Measurements from ENCODE around the gene GABRA1.

Gene GABRA1

DNA sequence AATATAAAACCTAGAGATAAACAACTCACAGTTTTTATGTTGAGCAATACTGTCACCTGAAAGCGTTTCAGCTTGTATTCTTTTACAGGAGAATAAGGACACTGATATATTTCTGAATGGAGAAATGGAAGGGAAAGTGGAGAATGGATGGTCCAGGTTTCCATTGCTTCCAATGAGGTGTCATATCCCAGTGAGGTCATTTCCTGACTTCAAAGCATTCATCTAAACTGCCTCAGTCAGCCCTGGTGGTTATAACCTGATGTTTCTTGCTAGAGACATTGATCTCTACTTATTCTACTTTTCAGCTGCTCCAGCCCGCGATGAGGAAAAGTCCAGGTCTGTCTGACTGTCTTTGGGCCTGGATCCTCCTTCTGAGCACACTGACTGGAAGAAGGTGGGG lies 2.6 kb downstream of the GABRA1 start:
- peaks cover 23% of the 10 kb centered on the region for H3K27me3 ChIP-seq (ENCODE audit: insufficient read depth, poor library complexity, severe bottlenecking)
- no peaks in the 10 kb centered on the region for H3K4me1 ChIP-seq (ENCODE audit: insufficient read depth, poor library complexity, severe bottlenecking)
- H3K9me3 ChIP-seq (ENCODE audit: severe bottlenecking): no peaks in the 10 kb centered on the region
- H3K4me3 ChIP-seq (ENCODE audit: severe bottlenecking): no peak overlapping the region
- ATAC-seq (ENCODE audit: low read depth): no peak
- no peaks in the 10 kb centered on the region for H3K36me3 ChIP-seq (ENCODE audit: low read depth)
- TF ChIP-seq, protein P1, sequence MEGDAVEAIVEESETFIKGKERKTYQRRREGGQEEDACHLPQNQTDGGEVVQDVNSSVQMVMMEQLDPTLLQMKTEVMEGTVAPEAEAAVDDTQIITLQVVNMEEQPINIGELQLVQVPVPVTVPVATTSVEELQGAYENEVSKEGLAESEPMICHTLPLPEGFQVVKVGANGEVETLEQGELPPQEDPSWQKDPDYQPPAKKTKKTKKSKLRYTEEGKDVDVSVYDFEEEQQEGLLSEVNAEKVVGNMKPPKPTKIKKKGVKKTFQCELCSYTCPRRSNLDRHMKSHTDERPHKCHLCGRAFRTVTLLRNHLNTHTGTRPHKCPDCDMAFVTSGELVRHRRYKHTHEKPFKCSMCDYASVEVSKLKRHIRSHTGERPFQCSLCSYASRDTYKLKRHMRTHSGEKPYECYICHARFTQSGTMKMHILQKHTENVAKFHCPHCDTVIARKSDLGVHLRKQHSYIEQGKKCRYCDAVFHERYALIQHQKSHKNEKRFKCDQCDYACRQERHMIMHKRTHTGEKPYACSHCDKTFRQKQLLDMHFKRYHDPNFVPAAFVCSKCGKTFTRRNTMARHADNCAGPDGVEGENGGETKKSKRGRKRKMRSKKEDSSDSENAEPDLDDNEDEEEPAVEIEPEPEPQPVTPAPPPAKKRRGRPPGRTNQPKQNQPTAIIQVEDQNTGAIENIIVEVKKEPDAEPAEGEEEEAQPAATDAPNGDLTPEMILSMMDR (IDR thresholded peaks at IDR 0.05; ENCODE audit: poor library complexity, severe bottlenecking): no peak
- H3K27ac ChIP-seq (ENCODE audit: poor library complexity, severe bottlenecking): no peak overlapping the region
- DNase-seq (ENCODE audit: low spot score): no peak

- ATAC-seq (ENCODE audit: low read depth) (no peak), DNase-seq (ENCODE audit: low spot score) (no peak)
- H3K4me3 ChIP-seq (ENCODE audit: severe bottlenecking): no peak overlapping the region
- no peaks in the 10 kb centered on the region for H3K9me3 ChIP-seq (ENCODE audit: severe bottlenecking)
- H3K27me3 ChIP-seq (ENCODE audit: insufficient read depth, poor library complexity, severe bottlenecking): peaks cover 27% of the 10 kb centered on the region
- no peaks in the 10 kb centered on the region for H3K4me1 ChIP-seq (ENCODE audit: insufficient read depth, poor library complexity, severe bottlenecking)
- TF ChIP-seq, protein P1 (IDR thresholded peaks at IDR 0.05; ENCODE audit: poor library complexity, severe bottlenecking): peak; percentile 87
- H3K36me3 ChIP-seq (ENCODE audit: low read depth): no peaks in the 10 kb centered on the region
- H3K27ac ChIP-seq (ENCODE audit: poor library complexity, severe bottlenecking): no peak overlapping the region
Measured at GRCh38 chr5:161851691-161852299, 3.9 kb downstream of the GABRA1 start.

- DNase-seq (ENCODE audit: low spot score) (no peak), ATAC-seq (ENCODE audit: low read depth) (no peak)
- no peak overlapping the region for H3K27ac ChIP-seq (ENCODE audit: poor library complexity, severe bottlenecking)
Measured at GRCh38 chr5:161857358-161857757, 9.4 kb downstream of the GABRA1 start.

GRCh38 chr5:161863259-161863658 lies 15.3 kb downstream of the GABRA1 start:
- H3K27me3 ChIP-seq (ENCODE audit: insufficient read depth, poor library complexity, severe bottlenecking): no peaks in the 10 kb centered on the region
- no peak for DNase-seq (ENCODE audit: low spot score)
- no peak overlapping the region for H3K4me3 ChIP-seq (ENCODE audit: severe bottlenecking)
- no peaks in the 10 kb centered on the region for H3K9me3 ChIP-seq (ENCODE audit: severe bottlenecking)
- ATAC-seq (ENCODE audit: low read depth): no peak
- H3K4me1 ChIP-seq (ENCODE audit: insufficient read depth, poor library complexity, severe bottlenecking): no peaks in the 10 kb centered on the region
- TF ChIP-seq, protein P1 (IDR thresholded peaks at IDR 0.05; ENCODE audit: poor library complexity, severe bottlenecking): no peak
- H3K27ac ChIP-seq (ENCODE audit: poor library complexity, severe bottlenecking): no peak overlapping the region
- no peaks in the 10 kb centered on the region for H3K36me3 ChIP-seq (ENCODE audit: low read depth)

More at GRCh38 chr5:161857358-161857757, 9.4 kb downstream of the GABRA1 start:
- Histone ChIP-seq H3K9me3 (ENCODE audit: severe bottlenecking) (no peaks in the 10 kb centered on the region), H3K36me3 (ENCODE audit: low read depth) (no peaks in the 10 kb centered on the region), H3K27me3 (ENCODE audit: insufficient read depth, poor library complexity, severe bottlenecking) (peaks cover 11% of the 10 kb centered on the region), H3K4me1 (ENCODE audit: insufficient read depth, poor library complexity, severe bottlenecking) (no peaks in the 10 kb centered on the region), H3K4me3 (ENCODE audit: severe bottlenecking) (no peak overlapping the region)
- TF ChIP-seq, protein P1 (IDR thresholded peaks at IDR 0.05; ENCODE audit: poor library complexity, severe bottlenecking): no peak

DNA sequence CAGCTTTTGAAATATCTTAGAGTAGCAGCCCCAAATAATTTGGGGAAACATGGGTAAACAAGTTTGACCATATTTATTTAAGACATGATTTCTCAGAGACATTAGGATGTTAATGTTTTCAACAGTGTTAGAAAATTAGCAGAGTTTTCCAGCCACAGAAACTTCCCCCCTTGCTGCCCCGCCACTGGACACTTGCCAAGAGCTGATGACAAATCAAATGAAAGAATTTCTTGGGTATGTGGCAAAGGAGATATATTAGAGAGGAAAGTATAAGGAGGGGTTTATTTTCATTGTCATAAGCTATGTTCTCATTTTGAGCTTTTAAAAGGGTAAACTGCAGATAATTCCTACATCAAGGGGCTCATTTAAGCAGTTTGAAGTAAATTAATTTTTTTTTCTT lies 15.9 kb downstream of the GABRA1 start:
- ATAC-seq (ENCODE audit: low read depth) (no peak), DNase-seq (ENCODE audit: low spot score) (no peak)
- H3K36me3 ChIP-seq (ENCODE audit: low read depth): no peaks in the 10 kb centered on the region
- no peaks in the 10 kb centered on the region for H3K27me3 ChIP-seq (ENCODE audit: insufficient read depth, poor library complexity, severe bottlenecking)
- H3K27ac ChIP-seq (ENCODE audit: poor library complexity, severe bottlenecking): no peak overlapping the region
- no peak overlapping the region for H3K4me3 ChIP-seq (ENCODE audit: severe bottlenecking)
- TF ChIP-seq, protein P1 (IDR thresholded peaks at IDR 0.05; ENCODE audit: poor library complexity, severe bottlenecking): no peak
- H3K9me3 ChIP-seq (ENCODE audit: severe bottlenecking): no peaks in the 10 kb centered on the region
- no peaks in the 10 kb centered on the region for H3K4me1 ChIP-seq (ENCODE audit: insufficient read depth, poor library complexity, severe bottlenecking)

Data from RWPE2 (cell line).